ENCODE measurements around the gene RCSD1. TPM values are rescaled to one million over a fixed set of nuclear protein-coding genes. Genes with fewer than 3 reads are reported as not detected.

The RCSD1 gene
- total and polyA plus RNA-seq, 2 of the 13 experiments (the other 11 are each of a cell fraction or from before 2014, with no cell fraction given) = not detected

DNA sequence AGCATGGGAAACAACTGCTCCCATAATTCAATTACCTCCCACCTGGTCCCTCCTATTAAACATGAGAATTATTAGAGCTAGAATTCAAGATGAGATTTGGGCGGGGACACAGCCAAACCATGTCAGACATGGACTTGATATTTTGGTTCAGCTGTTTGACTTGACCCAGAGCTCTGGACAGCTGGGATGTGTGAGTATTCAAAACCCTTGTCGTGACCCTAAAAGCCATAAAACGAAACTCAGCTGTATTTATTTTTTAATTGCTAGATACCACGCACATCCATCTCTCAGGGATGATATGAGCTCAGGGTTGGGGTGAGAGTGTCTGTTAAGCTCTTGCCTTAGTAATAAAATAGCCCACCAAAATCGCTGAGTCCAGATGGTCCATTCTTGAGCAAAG, 45.4 kb downstream of the RCSD1 start:
- H3K4me1 ChIP-seq (ENCODE audit: insufficient read depth, low read length) = peaks cover 14% of the 10 kb centered on the region
- POLR2A ChIA-PET = no interaction called here
- no peaks in the 10 kb centered on the region; a peak in 1 of 5 replicates for H3K27me3 ChIP-seq (ENCODE audit: control insufficient read depth in 1 of 2, insufficient read depth in 2 of 2, low read length in 2 of 2)
- no peaks in the 10 kb centered on the region for H3K36me3 ChIP-seq (replicated peaks in 1 of 2; ENCODE audit: control insufficient read depth in 1 of 2, insufficient read depth in 2 of 2, low read length in 2 of 2)
- no peak overlapping the region for H2AFZ ChIP-seq (ENCODE audit: low read length)
- H3K27ac ChIP-seq (ENCODE audit: extremely low read length, insufficient read depth, low read length) = no peak overlapping the region
- DNase-seq (ENCODE audit: low spot score) (no peak), ATAC-seq (no peak), FAIRE-seq (no peak)
- TF ChIP-seq, protein P1, sequence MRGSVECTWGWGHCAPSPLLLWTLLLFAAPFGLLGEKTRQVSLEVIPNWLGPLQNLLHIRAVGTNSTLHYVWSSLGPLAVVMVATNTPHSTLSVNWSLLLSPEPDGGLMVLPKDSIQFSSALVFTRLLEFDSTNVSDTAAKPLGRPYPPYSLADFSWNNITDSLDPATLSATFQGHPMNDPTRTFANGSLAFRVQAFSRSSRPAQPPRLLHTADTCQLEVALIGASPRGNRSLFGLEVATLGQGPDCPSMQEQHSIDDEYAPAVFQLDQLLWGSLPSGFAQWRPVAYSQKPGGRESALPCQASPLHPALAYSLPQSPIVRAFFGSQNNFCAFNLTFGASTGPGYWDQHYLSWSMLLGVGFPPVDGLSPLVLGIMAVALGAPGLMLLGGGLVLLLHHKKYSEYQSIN (CRISPR knock-in tag; IDR thresholded peaks at IDR 0.05; ENCODE audit: borderline replicate concordance) = no peak
- no peak for TF ChIP-seq ELF1 (CRISPR knock-in tag; IDR thresholded peaks at IDR 0.05)
- no peak overlapping the region for H3K4me3 ChIP-seq (replicated peaks in 1 of 3; ENCODE audit: insufficient read depth in 1 of 3, low read depth in 2 of 3, low read length in 3 of 3)
- H4K20me1 ChIP-seq (ENCODE audit: insufficient read depth, low read length) = no peaks in the 10 kb centered on the region
- H3K79me2 ChIP-seq (ENCODE audit: insufficient read depth, low read length) = no peaks in the 10 kb centered on the region
- CTCF ChIA-PET (ENCODE audit: low intra/inter-chr PET ratio, low total read pairs) = no interaction called here
- intact Hi-C loops (cut with micrococcal nuclease; ENCODE audit: unreplicated experiment) = no loop called here
- in situ Hi-C loops (cut with HindIII; ENCODE audit: extremely low pct_ligation_motif_present, low pct_unique_long_range_greater_than_20kb) = no loop called here
- no peaks in the 10 kb centered on the region for H3K9me3 ChIP-seq (ENCODE audit: low read length)
- BruUV-seq (replicated peaks) = no TSS peak
- 3% methylated on average over 5 of the region's 5 CpGs for WGBS (ENCODE audit: low lambda C conversion rate)
- H3K4me2 ChIP-seq (ENCODE audit: low read depth, low read length) = no peak overlapping the region
- H3K9ac ChIP-seq (ENCODE audit: insufficient read depth, low read depth, low read length) = no peak overlapping the region

DNA sequence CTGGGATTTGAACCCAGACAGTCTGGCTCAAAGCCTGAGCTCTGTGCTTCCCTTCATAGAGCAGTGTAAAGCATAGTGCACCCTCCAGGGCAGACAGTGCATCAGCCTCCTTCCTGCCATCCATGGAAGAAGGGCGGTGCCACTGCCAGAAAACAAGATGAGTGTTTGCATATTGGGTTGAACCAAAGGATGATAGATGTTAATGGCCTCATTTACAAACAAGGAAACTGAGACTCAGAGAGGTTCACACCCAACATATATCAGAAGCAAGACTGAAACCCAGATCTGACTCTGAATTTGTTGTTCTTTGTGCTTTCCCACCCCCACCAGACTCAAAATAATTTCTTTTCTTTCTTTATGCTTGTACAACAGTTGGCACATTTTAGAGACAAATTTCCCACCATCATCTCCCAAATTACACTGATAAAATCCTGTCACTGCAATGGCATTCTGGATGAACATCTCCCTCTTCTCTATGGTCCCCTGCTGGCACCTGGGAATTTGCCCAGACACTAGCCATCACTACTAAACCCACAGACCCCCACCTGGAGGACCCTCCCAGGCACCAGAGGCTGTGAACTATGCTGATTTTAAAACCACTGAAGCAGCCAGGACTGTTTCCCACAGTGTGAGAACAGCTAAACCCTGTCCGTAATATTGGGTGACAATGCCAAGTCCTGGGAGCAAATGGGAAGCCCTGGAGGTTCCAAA, 46.3 kb downstream of the RCSD1 start:
- Histone ChIP-seq H3K79me2 (ENCODE audit: insufficient read depth, low read length) (no peaks in the 10 kb centered on the region), H3K9me3 (ENCODE audit: low read length) (no peaks in the 10 kb centered on the region), H3K27me3 (ENCODE audit: control insufficient read depth in 1 of 2, insufficient read depth in 2 of 2, low read length in 2 of 2) (no peaks in the 10 kb centered on the region; a peak in 1 of 5 replicates), H3K4me3 (replicated peaks in 1 of 3; ENCODE audit: insufficient read depth in 1 of 3, low read depth in 2 of 3, low read length in 3 of 3) (no peak overlapping the region), H3K4me1 (ENCODE audit: insufficient read depth, low read length) (peaks cover 15% of the 10 kb centered on the region), H3K36me3 (replicated peaks in 1 of 2; ENCODE audit: control insufficient read depth in 1 of 2, insufficient read depth in 2 of 2, low read length in 2 of 2) (no peaks in the 10 kb centered on the region), H3K27ac (ENCODE audit: extremely low read length, insufficient read depth, low read length) (no peak overlapping the region), H4K20me1 (ENCODE audit: insufficient read depth, low read length) (no peaks in the 10 kb centered on the region), H3K4me2 (ENCODE audit: low read depth, low read length) (no peak overlapping the region), H2AFZ (ENCODE audit: low read length) (no peak overlapping the region), H3K9ac (ENCODE audit: insufficient read depth, low read depth, low read length) (no peak overlapping the region)
- in situ Hi-C loops (cut with HindIII; ENCODE audit: extremely low pct_ligation_motif_present, low pct_unique_long_range_greater_than_20kb) = no loop called here
- 72% methylated on average over 2 of the region's 2 CpGs for WGBS (ENCODE audit: low lambda C conversion rate)
- no peak for ATAC-seq
- FAIRE-seq = no peak
- CTCF ChIA-PET (ENCODE audit: low intra/inter-chr PET ratio, low total read pairs) = no interaction called here
- BruUV-seq (replicated peaks) = no TSS peak
- POLR2A ChIA-PET = no interaction called here
- no peak for DNase-seq (ENCODE audit: low spot score)
- intact Hi-C loops (cut with micrococcal nuclease; ENCODE audit: unreplicated experiment) = no loop called here
- TF ChIP-seq ASH2L (IDR thresholded peaks at IDR 0.05; ENCODE audit: insufficient read length, low read depth, low read length) (no peak), ZSCAN5A (CRISPR knock-in tag; IDR thresholded peaks at IDR 0.05; ENCODE audit: borderline replicate concordance) (no peak), ZFP41 (CRISPR knock-in tag; IDR thresholded peaks at IDR 0.05; ENCODE audit: borderline replicate concordance) (no peak), FOXM1 (CRISPR knock-in tag; IDR thresholded peaks at IDR 0.05) (no peak), ZNF121 (CRISPR knock-in tag; IDR thresholded peaks at IDR 0.05) (no peak), ZNF367 (CRISPR knock-in tag; IDR thresholded peaks at IDR 0.05; ENCODE audit: borderline replicate concordance) (no peak), DR1 (CRISPR knock-in tag; IDR thresholded peaks at IDR 0.05) (no peak), SMAD1 (CRISPR knock-in tag; IDR thresholded peaks at IDR 0.05; ENCODE audit: borderline replicate concordance, low read depth) (no peak), ZNF350 (CRISPR knock-in tag; IDR thresholded peaks at IDR 0.05; ENCODE audit: borderline replicate concordance, low read depth) (no peak), RBM39 (IDR thresholded peaks at IDR 0.05; ENCODE audit: low read depth, low read length, poor library complexity, severe bottlenecking) (no peak)
- TF ChIP-seq, protein P2, sequence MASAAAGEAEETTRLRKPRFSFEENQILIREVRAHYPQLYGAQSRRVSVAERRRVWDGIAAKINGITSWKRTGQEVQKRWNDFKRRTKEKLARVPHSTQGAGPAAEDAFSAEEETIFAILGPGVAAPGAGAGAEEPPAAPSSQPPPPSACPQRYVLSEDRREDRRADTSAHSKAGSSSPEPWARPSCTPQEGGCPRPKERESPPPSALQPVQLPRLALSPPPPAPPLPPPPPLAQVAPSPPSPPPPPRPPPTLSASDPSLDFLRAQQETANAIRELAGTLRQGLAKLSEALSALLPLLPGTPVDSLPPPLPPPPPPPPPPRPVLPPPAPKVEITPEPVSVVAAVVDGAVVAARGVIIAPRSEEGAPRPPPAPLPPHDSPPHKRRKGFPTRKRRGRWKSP (CRISPR knock-in tag; IDR thresholded peaks at IDR 0.05) = no peak
